Left ventricle myocardium inferior (tissue), 1 donor: ENCODE results near the gene TMEM255B. TPM values are rescaled to one million over a fixed set of nuclear protein-coding genes. Genes with fewer than 3 reads are reported as not detected.

Experiments used
- DNase-seq: peaks from one replicate; pipeline ENCODE4 v3.0.0-alpha.2; 2020
- H3K27ac ChIP-seq: fragments of 200-600 bp; replicated peaks from 2 replicates; pipeline ENCODE4 v1.8.0; 2021
- H3K27me3 ChIP-seq: fragments of 200-600 bp; 2 replicates; pipeline ENCODE4 v1.8.0; 2021; ENCODE audit warnings: low read depth
- H3K36me3 ChIP-seq: fragments of 200-600 bp; 2 replicates; pipeline ENCODE4 v1.8.0; 2021
- H3K4me1 ChIP-seq: fragments of 200-600 bp; 2 replicates; pipeline ENCODE4 v1.8.0; 2021
- H3K4me3 ChIP-seq: fragments of 200-600 bp; 2 replicates; pipeline ENCODE4 v1.8.0; 2021; ENCODE audit warnings: mild to moderate bottlenecking, moderate library complexity
- H3K9me3 ChIP-seq: fragments of 200-600 bp; replicated peaks from 2 replicates; pipeline ENCODE4 v1.8.0; 2021
- CTCF ChIP-seq: fragments of 200-600 bp; IDR thresholded peaks from 2 replicates; pipeline ENCODE4 v1.8.0; 2021; ENCODE audit warnings: antibody characterized with exemption, mild to moderate bottlenecking, borderline replicate concordance
- intact Hi-C: fragments of 100-400 bp; cut with micrococcal nuclease; formaldehyde crosslinking; loops from one replicate; pipeline ENCODE4 v1.11.0; 2022
- total RNA-seq: library from RNA; stranded (reverse); fragmentation: NEBNext Ultra II Directional; extraction: Animal tissue kit (Norgen Biotek cat#: 25700); gene quantifications from one replicate; pipeline ENCODE4 v1.2.1, GENCODE V29; 2021
- donor health status: DM: no; HTN: yes; CAD: no; lungs with severe emphysema.

The TMEM255B gene
- total RNA-seq, 1 donor from 2014 or later: 7.7 TPM

- H3K4me1 ChIP-seq: peaks cover 74% of the 10 kb centered on the region
- peaks cover 39% of the 10 kb centered on the region for H3K36me3 ChIP-seq
- DNase-seq: peak; percentile 60
- H3K27me3 ChIP-seq: no peaks in the 10 kb centered on the region
- intact Hi-C loops: no loop called here
- no peak for TF ChIP-seq CTCF
- peak overlapping the region; percentile 49 for H3K4me3 ChIP-seq
- H3K9me3 ChIP-seq: no peaks in the 10 kb centered on the region
- H3K27ac ChIP-seq: peak overlapping the region; percentile 97
Observed at GRCh38 chr13:113839536-113840204, 80.6 kb downstream of the TMEM255B start.

GRCh38 chr13:113840541-113841352, 81.7 kb downstream of the TMEM255B start:
- TF ChIP-seq CTCF: no peak
- Histone ChIP-seq H3K27me3 (no peaks in the 10 kb centered on the region), H3K27ac (peak overlapping the region; percentile 97), H3K36me3 (peaks cover 39% of the 10 kb centered on the region), H3K4me3 (no peak overlapping the region), H3K9me3 (no peaks in the 10 kb centered on the region), H3K4me1 (peaks cover 85% of the 10 kb centered on the region)
- intact Hi-C loops: no loop called here
- peak; percentile 20 for DNase-seq

- no peak for TF ChIP-seq CTCF
- no peaks in the 10 kb centered on the region for H3K27me3 ChIP-seq
- no peak overlapping the region for H3K4me3 ChIP-seq
- H3K36me3 ChIP-seq: peaks cover 44% of the 10 kb centered on the region
- peaks cover 91% of the 10 kb centered on the region for H3K4me1 ChIP-seq
- H3K9me3 ChIP-seq: no peaks in the 10 kb centered on the region
- intact Hi-C loops: no loop called here
- DNase-seq: no peak
- peak overlapping the region; percentile 97 for H3K27ac ChIP-seq
Observed at GRCh38 chr13:113841353-113841650, 82.3 kb downstream of the TMEM255B start.

GRCh38 chr13:113842336-113843062, 83.5 kb downstream of the TMEM255B start:
- no peak for TF ChIP-seq CTCF
- H3K36me3 ChIP-seq: peaks cover 56% of the 10 kb centered on the region
- DNase-seq: peak; percentile 14
- H3K27me3 ChIP-seq: no peaks in the 10 kb centered on the region
- H3K27ac ChIP-seq: peak overlapping the region; percentile 71
- peaks cover 94% of the 10 kb centered on the region for H3K4me1 ChIP-seq
- intact Hi-C loops: no loop called here
- no peaks in the 10 kb centered on the region for H3K9me3 ChIP-seq
- no peak overlapping the region for H3K4me3 ChIP-seq

GRCh38 chr13:113843063-113843654, 84.1 kb downstream of the TMEM255B start:
- no peaks in the 10 kb centered on the region for H3K9me3 ChIP-seq
- no peak overlapping the region for H3K4me3 ChIP-seq
- H3K4me1 ChIP-seq: peaks cover 94% of the 10 kb centered on the region
- H3K27me3 ChIP-seq: no peaks in the 10 kb centered on the region
- peak overlapping the region; percentile 71 for H3K27ac ChIP-seq
- peak; percentile 49 for DNase-seq
- intact Hi-C loops: no loop called here
- no peak for TF ChIP-seq CTCF
- H3K36me3 ChIP-seq: peaks cover 58% of the 10 kb centered on the region
